Peyer's patch (tissue), 4 donors: ENCODE measurements around the gene CGNL1. TPM values are rescaled to one million over a fixed set of nuclear protein-coding genes. Genes with fewer than 3 reads are reported as not detected.

Source experiments
- DNase-seq, 3 donors: peaks; one replicate each; pipeline ENCODE4 v3.0.0-alpha.2; 2017 to 2019
- H3K27ac ChIP-seq, 4 donors: fragments of 200-600 bp; sonication (generic); one replicate each; pipeline ENCODE4 v1.5.1; 2016 to 2019
- H3K27me3 ChIP-seq, 2 donors: fragments of 200-600 bp; sonication (generic); one replicate each; pipeline ENCODE4 v1.5.1; 2019
- H3K36me3 ChIP-seq, 3 donors: fragments of 200-600 bp; sonication (generic); one replicate each; pipeline ENCODE4 v1.5.1; 2016 to 2019
- H3K4me1 ChIP-seq, 4 donors: fragments of 200-600 bp; sonication (generic); one replicate each; pipeline ENCODE4 v1.5.1; 2016 to 2019
- H3K4me3 ChIP-seq, 4 donors: fragments of 200-600 bp; sonication (generic); 1 replicate in 3 of 4; 2 replicates in 1 of 4; pipeline ENCODE4 v1.5.1; 2016 to 2019; ENCODE audit warnings: mild to moderate bottlenecking in 1 of 4
- H3K9me3 ChIP-seq, 4 donors: fragments of 200-600 bp; sonication (generic); one replicate each; pipeline ENCODE4 v1.5.1; 2016 to 2019; ENCODE audit warnings: mild to moderate bottlenecking in 1 of 4
- POLR2A ChIP-seq, 2 donors: fragments of 450-650 bp; IDR thresholded peaks; one replicate each; pipeline ENCODE4 v1.5.1; 2017; ENCODE audit warnings: antibody characterized with exemption in 2 of 2, mild to moderate bottlenecking in 2 of 2, moderate library complexity in 2 of 2
- total RNA-seq, 4 donors: library from RNA; depleted of rRNA; stranded (reverse); fragments of >200 nt; gene quantifications; one replicate each; pipeline ENCODE4 v1.1.0, GENCODE V29; 2016
- TF ChIP-seq, protein P1 (sequence below), 6 experiments: fragments of 450-650 bp in 4 of 6; fragments of 200-600 bp in 2 of 6; sonication (generic) in 1 of 6; IDR thresholded peaks; one replicate each; pipeline ENCODE4 v1.5.1; 2017 to 2019; ENCODE audit warnings: antibody characterized with exemption in 6 of 6, mild to moderate bottlenecking in 3 of 6, moderate library complexity in 1 of 6

Gene CGNL1
- total RNA-seq, 4 donors from 2014 or later: 1.2 to 9.9 (median 2.1) TPM

DNA sequence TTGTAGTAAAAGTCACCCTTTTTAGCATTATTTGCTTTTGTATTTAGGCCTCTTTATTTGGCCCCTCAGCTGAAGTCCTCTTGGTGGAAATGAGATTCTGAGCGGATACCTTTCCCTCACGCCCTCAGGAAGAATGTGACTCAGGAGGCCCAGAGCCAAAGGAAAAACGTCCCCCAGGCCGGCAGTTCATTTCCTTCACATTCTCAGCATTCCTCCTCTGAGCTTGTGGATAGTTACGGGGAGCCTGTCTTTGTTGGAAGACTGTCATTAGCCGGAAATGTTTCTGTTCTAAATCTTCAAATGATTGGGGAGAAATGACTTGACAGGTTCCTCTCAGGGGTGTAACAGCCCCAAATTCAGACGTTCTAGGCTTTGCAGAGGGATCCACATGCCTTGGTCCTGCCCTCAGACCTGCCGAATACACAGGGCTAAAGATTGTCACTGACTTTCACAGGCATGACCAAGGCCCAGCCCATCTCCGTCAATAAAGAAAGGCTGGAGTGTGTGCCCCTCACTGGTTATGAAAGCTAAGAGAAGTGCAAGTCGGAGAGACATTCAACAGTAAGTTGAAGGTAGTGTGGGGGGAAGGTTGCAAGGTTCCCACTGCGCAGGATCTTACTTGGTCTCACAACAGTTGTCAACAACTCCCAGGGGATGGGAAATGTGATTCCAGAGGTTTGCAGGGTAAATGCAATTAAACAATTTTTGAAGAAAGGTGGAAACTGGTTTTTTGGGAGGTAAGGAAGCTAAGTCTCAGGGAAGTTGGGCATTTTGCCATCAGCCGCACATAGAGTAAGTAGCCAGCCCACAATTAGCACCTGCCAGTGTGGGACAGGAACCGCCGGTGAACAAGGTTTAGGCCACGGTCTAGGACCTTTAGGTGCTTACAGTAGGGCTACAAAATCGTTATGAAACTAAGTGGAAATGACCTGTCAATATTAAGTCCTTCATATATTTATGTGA is 175.7 kb downstream of the CGNL1 start:
- Histone ChIP-seq H3K27ac (no peak overlapping the region), H3K27me3 (no peaks in the 10 kb centered on the region), H3K4me1 (peaks cover 0 to 3% (median 0%) of the 10 kb centered on the region in 4 donors), H3K9me3 (no peaks in the 10 kb centered on the region), H3K4me3 (no peak overlapping the region), H3K36me3 (no peaks in the 10 kb centered on the region)
- TF ChIP-seq, protein P1, sequence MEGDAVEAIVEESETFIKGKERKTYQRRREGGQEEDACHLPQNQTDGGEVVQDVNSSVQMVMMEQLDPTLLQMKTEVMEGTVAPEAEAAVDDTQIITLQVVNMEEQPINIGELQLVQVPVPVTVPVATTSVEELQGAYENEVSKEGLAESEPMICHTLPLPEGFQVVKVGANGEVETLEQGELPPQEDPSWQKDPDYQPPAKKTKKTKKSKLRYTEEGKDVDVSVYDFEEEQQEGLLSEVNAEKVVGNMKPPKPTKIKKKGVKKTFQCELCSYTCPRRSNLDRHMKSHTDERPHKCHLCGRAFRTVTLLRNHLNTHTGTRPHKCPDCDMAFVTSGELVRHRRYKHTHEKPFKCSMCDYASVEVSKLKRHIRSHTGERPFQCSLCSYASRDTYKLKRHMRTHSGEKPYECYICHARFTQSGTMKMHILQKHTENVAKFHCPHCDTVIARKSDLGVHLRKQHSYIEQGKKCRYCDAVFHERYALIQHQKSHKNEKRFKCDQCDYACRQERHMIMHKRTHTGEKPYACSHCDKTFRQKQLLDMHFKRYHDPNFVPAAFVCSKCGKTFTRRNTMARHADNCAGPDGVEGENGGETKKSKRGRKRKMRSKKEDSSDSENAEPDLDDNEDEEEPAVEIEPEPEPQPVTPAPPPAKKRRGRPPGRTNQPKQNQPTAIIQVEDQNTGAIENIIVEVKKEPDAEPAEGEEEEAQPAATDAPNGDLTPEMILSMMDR (IDR thresholded peaks at IDR 0.05): no peak
- TF ChIP-seq POLR2A (IDR thresholded peaks at IDR 0.05): no peak
- no peak for DNase-seq

DNA sequence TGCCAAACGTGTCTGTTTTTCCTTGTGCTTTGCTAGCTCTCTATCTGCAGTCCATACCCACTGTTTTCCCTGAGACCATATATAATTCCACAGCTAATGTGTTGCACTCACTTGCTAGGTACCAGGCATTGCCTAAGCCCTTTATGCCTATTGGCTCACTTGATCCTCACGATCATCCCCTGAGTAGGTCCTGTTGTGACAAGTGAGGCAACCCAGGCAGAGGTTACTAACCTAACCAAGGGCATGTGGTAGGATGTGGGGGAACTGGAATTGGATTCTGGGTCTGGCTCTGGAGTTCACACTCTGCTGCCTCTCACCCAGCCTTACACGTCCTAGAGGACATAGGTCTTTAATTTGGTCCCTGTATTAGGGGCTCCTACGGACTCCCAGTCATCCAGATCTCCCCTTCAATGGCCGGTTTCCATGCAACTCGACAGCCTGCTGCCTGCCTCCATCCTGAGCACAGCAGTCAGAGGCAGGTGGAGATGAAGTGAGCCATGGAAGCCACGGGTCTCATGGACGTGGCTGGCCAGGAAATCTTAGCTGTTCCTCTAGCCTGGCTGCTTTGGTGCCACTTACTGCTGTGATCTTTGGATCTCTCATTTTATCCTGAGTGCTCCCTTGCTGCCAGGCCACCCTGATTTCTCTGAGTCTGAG is 176.5 kb downstream of the CGNL1 start:
- Histone ChIP-seq H3K4me3 (no peak overlapping the region), H3K27ac (no peak overlapping the region), H3K4me1 (peaks cover 0 to 3% (median 0%) of the 10 kb centered on the region in 4 donors), H3K9me3 (no peaks in the 10 kb centered on the region), H3K36me3 (no peaks in the 10 kb centered on the region), H3K27me3 (no peaks in the 10 kb centered on the region)
- DNase-seq: no peak
- no peak for TF ChIP-seq POLR2A (IDR thresholded peaks at IDR 0.05)
- TF ChIP-seq, protein P1 (IDR thresholded peaks at IDR 0.05): no peak

DNA sequence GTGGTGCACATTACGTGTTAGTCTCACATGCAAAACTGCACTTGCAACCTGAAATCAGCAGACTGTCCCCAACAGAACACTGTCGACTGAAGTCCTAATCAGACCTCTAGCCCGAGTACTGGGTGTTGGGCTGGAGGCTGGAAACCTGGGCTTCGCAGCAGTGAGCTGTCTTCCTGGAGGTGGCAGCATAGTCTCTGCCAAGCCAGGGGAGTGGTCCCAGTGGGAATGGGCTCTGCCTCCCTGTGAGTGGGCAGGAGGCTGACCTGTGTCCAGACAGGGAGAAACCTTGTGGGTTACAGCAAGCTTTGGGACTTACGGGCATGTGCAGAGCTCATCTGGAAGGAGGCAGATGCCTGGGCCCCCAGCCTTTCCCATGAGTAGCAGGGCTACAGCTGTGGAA is 177.2 kb downstream of the CGNL1 start:
- no peaks in the 10 kb centered on the region for H3K36me3 ChIP-seq
- TF ChIP-seq POLR2A (IDR thresholded peaks at IDR 0.05): no peak
- TF ChIP-seq, protein P1 (IDR thresholded peaks at IDR 0.05): no peak
- no peaks in the 10 kb centered on the region for H3K27me3 ChIP-seq
- no peak overlapping the region for H3K4me3 ChIP-seq
- no peak for DNase-seq
- H3K4me1 ChIP-seq: peaks cover 0 to 3% (median 0%) of the 10 kb centered on the region in 4 donors
- H3K9me3 ChIP-seq: no peaks in the 10 kb centered on the region
- no peak overlapping the region for H3K27ac ChIP-seq

DNA sequence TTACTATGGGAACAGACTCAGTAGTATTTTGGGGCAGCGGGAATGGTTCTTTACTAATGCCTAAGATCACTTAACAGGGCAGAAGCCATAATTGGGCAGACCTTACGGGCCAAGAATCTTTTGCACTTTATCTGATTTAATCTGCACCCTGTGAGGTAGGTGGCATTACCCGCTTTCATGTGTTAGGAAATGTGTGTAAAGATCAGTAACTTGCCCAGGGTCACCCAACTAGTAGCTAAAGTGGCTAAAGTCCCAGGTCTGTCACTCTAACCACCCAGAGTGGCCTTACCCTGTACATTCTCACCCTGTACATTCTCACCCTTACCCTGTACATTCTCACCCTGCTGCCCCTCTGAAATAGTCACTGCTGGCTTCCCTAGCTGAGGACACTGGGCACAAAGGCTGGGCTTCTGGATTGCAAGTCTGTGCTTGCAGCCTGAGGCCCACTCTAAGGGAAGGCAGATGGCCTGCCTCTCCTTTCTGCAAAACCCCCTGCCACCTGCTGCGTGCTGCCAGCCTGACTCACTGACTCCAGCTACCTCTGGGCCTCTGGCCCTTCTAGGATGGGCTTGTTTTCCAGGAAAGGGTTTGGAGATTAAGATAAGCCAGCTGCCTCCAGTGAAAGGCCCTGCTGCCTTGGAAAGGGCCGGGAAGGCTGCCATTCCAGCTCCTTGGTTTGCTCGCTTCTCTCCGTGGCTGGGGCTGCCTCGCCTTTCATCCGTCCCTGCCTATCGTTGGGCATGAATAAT is 177.9 kb downstream of the CGNL1 start:
- Histone ChIP-seq H3K27ac (no peak overlapping the region), H3K27me3 (no peaks in the 10 kb centered on the region), H3K4me1 (peaks cover 0 to 3% (median 0%) of the 10 kb centered on the region in 4 donors), H3K36me3 (no peaks in the 10 kb centered on the region), H3K4me3 (no peak overlapping the region), H3K9me3 (no peaks in the 10 kb centered on the region)
- TF ChIP-seq, protein P1 (IDR thresholded peaks at IDR 0.05): no peak
- no peak for TF ChIP-seq POLR2A (IDR thresholded peaks at IDR 0.05)
- no peak for DNase-seq

DNA sequence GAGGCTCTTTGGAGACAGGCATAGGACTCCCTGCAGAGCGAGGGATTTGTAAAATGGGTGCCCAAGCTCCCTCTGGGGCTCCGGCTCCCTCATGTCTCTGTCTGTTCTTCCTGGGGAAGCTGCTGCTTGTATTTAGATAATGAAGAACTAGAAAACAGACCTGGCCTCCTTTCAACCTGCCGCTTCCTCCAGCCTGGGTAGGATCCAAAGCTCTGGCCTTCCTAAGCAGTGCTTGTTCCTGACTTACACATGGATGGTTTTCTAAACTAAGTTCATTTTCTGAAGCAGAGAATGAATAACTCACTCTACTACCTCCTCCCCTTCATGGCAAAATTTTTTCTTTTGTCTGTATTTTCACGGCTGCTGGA is 178.5 kb downstream of the CGNL1 start:
- DNase-seq: no peak
- no peaks in the 10 kb centered on the region for H3K9me3 ChIP-seq
- H3K4me1 ChIP-seq: peaks cover 0 to 3% (median 0%) of the 10 kb centered on the region in 4 donors
- H3K36me3 ChIP-seq: no peaks in the 10 kb centered on the region
- no peak overlapping the region for H3K4me3 ChIP-seq
- H3K27ac ChIP-seq: no peak overlapping the region
- TF ChIP-seq, protein P1 (IDR thresholded peaks at IDR 0.05): no peak
- no peak for TF ChIP-seq POLR2A (IDR thresholded peaks at IDR 0.05)
- no peaks in the 10 kb centered on the region for H3K27me3 ChIP-seq
